K562 (cell line): ENCODE data around the gene MED19. TPM values are rescaled to one million over a fixed set of nuclear protein-coding genes. Genes with fewer than 3 reads are reported as not detected.

Source experiments
- ATAC-seq: fragments of 200-7000 bp; cut with Tn5 transposase; 3 replicates; pipeline ENCODE4 v1.9.1; 2020; ENCODE audit warnings: moderate library complexity
- BruUV-seq: library from RNA; stranded (reverse); fragments of 400-500 nt; replicated peaks from 2 replicates; lab custom pipeline; 2021; lab: Mats Ljungman, UMichigan
- CTCF ChIA-PET: fragments of 300-600 bp; formaldehyde crosslinking; extraction: SDS; loops from one replicate; lab custom pipeline; 2021; ENCODE audit warnings: low intra/inter-chr PET ratio; lab: Yijun Ruan, JAX
- POLR2A ChIA-PET: fragments of 300-600, 350-650 bp; sonication (Branson Sonifier 250); formaldehyde crosslinking; extraction: SDS; loops from one replicate; lab custom pipeline; 2021; ENCODE audit warnings: antibody characterized with exemption, inconsistent platforms; lab: Yijun Ruan, JAX
- DNase-seq, 4 experiments: peaks; one replicate each; pipeline versions ENCODE4 v3.0.0 to v3.0.0-alpha.2; 2011 to 2018; ENCODE audit warnings: low spot score in 3 of 4, mixed read lengths in 3 of 4; ENCODE audit errors: extremely low read depth in 1 of 4
- FAIRE-seq: peaks from 2 replicates; lab custom pipeline; 2011; peaks lifted over from hg19 to GRCh38; lab: Jason Lieb, UNC
- H2AFZ ChIP-seq: 2 replicates; pipeline ENCODE4 v1.6.0; 2011; ENCODE audit warnings: low read depth, low read length, control low read depth, inconsistent platforms
- H3K27ac ChIP-seq: fragments of 200-600 bp; 3 replicates; pipeline ENCODE4 v1.8.0; 2011; ENCODE audit warnings: low read depth, mild to moderate bottlenecking, control low read depth, inconsistent platforms, low read length, moderate library complexity, mixed read lengths; ENCODE audit errors: extremely low read depth
- H3K27me3 ChIP-seq, 2 experiments: fragments of 300-600 bp in 1 of 2; 2 replicates in 1 of 2; 3 replicates in 1 of 2; pipeline versions ENCODE4 v1.6.0 to v1.8.0; 2011; ENCODE audit warnings: inconsistent platforms in 2 of 2, low read length in 2 of 2, mild to moderate bottlenecking in 1 of 2, mixed read lengths in 1 of 2, moderate library complexity in 1 of 2; ENCODE audit not compliant: control insufficient read depth in 2 of 2, insufficient read depth in 2 of 2
- H3K36me3 ChIP-seq: fragments of 300-600 bp; 3 replicates; pipeline ENCODE4 v1.8.0; 2011; ENCODE audit warnings: mild to moderate bottlenecking, low read length, inconsistent platforms; ENCODE audit not compliant: control insufficient read depth, insufficient read depth
- H3K4me1 ChIP-seq, 2 experiments: fragments of 200-600 bp in 1 of 2; replicated peaks in 1 of 2; 2 replicates in 1 of 2; 3 replicates in 1 of 2; pipeline versions ENCODE4 v1.5.1 to v1.8.0; 2011; ENCODE audit warnings: inconsistent platforms in 2 of 2, low read length in 2 of 2, mild to moderate bottlenecking in 1 of 2, mixed read lengths in 1 of 2, moderate library complexity in 1 of 2; ENCODE audit not compliant: control insufficient read depth in 2 of 2, insufficient read depth in 2 of 2
- H3K4me2 ChIP-seq: 2 replicates; pipeline ENCODE4 v1.6.1; 2011; ENCODE audit warnings: low read length, control low read depth, inconsistent platforms, mixed read lengths; ENCODE audit not compliant: insufficient read depth
- H3K4me3 ChIP-seq: fragments of 200-600 bp; sonication (generic), shearing (Covaris generic); 2 replicates; pipeline ENCODE4 v1.5.1; 2016; ENCODE audit warnings: control low read depth, inconsistent platforms
- H3K79me2 ChIP-seq: fragments of 200-600 bp; 3 replicates; pipeline ENCODE4 v1.8.0; 2011; ENCODE audit warnings: low read length, inconsistent platforms; ENCODE audit not compliant: control insufficient read depth, insufficient read depth
- H3K9ac ChIP-seq, 2 experiments: 2 replicates each; pipeline versions ENCODE4 v1.6.0 to v1.6.1; 2011; ENCODE audit warnings: low read depth in 2 of 2, low read length in 2 of 2, control low read depth in 1 of 2, inconsistent platforms in 1 of 2, mild to moderate bottlenecking in 1 of 2, mixed read lengths in 1 of 2; ENCODE audit not compliant: insufficient read depth in 1 of 2
- H3K9me1 ChIP-seq: one replicate; pipeline ENCODE4 v1.6.0; 2011; ENCODE audit warnings: inconsistent platforms, mild to moderate bottlenecking, low read length, moderate library complexity; ENCODE audit not compliant: control insufficient read depth, insufficient read depth
- H3K9me3 ChIP-seq: replicated peaks from 2 replicates; pipeline ENCODE4 v1.5.1; 2011; ENCODE audit warnings: low read depth, low read length, inconsistent platforms; ENCODE audit not compliant: control insufficient read depth, insufficient read depth
- H4K20me1 ChIP-seq: replicated peaks from 2 replicates; pipeline ENCODE4 v1.6.1; 2011; ENCODE audit warnings: low read length, inconsistent platforms, mixed read lengths; ENCODE audit not compliant: control insufficient read depth, insufficient read depth
- SLC30A9 ChIP-seq: fragments of 250-450 bp; sonication (Bioruptor Pico); IDR thresholded peaks from 2 replicates; pipeline ENCODE4 v1.8.0; 2022; ENCODE audit warnings: mild to moderate bottlenecking, moderate library complexity
- SREBF2 ChIP-seq: sonication (generic); formaldehyde crosslinking; IDR thresholded peaks from 2 replicates; pipeline ENCODE4 v1.4.0; 2020; ENCODE audit warnings: mild to moderate bottlenecking, missing genetic modification reagents
- ZNF512 ChIP-seq: IDR thresholded peaks from 2 replicates; pipeline ENCODE4 v1.6.1; 2016; ENCODE audit warnings: missing genetic modification characterization, missing compliant biosample characterization
- in situ Hi-C: fragments of 300-500 bp; cut with MboI; formaldehyde crosslinking; loops from 4 replicates; pipeline ENCODE4 v1.15.0; 2018; ENCODE audit warnings: inconsistent platforms, mixed read lengths
- intact Hi-C: fragments of 100-400 bp; cut with micrococcal nuclease; formaldehyde crosslinking; loops from 2 replicates; pipeline ENCODE4 v1.14.2; 2022
- polyA plus RNA-seq, 8 experiments: library from polyadenylated mRNA; depleted of rRNA in 4 of 8; stranded (reverse) in 5 of 8; unstranded in 3 of 8; fragments of >200 nt; fragmentation: Nextera tagmentation in 2 of 8; fragmentation: Illumina TruSeq in 1 of 8; extraction: Ambion mirVana in 2 of 8; extraction: Trizol in 1 of 8; gene quantifications; 2 replicates each; pipeline versions ENCODE4 v1.2.1 to v1.2.3, GENCODE V29; 2011 to 2014; ENCODE audit warnings: inconsistent platforms in 1 of 8, missing spikeins in 1 of 8
- total RNA-seq, 7 experiments: library from RNA; depleted of rRNA in 6 of 7; stranded (reverse); fragments of >200 nt in 6 of 7; fragmentation: Illumina TruSeq in 2 of 7; extraction: Trizol in 2 of 7; gene quantifications; 2 replicates each; pipeline versions ENCODE4 v1.2.1 to v1.2.3, GENCODE V29; 2011 to 2021; ENCODE audit warnings: low replicate concordance in 1 of 7
- TF ChIP-seq, protein P1 (sequence below): sonication (generic); formaldehyde crosslinking; IDR thresholded peaks from 2 replicates; pipeline ENCODE4 v1.8.0; 2022; ENCODE audit warnings: mild to moderate bottlenecking, missing genetic modification reagents

The MED19 gene
- total and polyA plus RNA-seq, 9 of the 15 experiments (the other 6 are each of a cell fraction or from before 2014, with no cell fraction given): 7.3 to 23.5 (median 15.0) TPM

- Histone ChIP-seq H3K27ac (no peak overlapping the region), H4K20me1 (0 out of 2 replicates have a peak, but pooled peaks cover 3% of the 10 kb centered on the region), H2AFZ (no peak overlapping the region), H3K36me3 (peaks cover 76% of the 10 kb centered on the region), H3K4me2 (no peak overlapping the region), H3K9me3 (no peaks in the 10 kb centered on the region), H3K4me1 (peaks cover 3 to 6% of the 10 kb centered on the region in 2 experiments; a peak in 4 of 5 replicates), H3K79me2 (peaks cover 89% of the 10 kb centered on the region), H3K4me3 (no peak overlapping the region), H3K9ac (no peak overlapping the region), H3K9me1 (no peaks in the 10 kb centered on the region), H3K27me3 (no peaks in the 10 kb centered on the region)
- FAIRE-seq: no peak
- in situ Hi-C loops: loop anchor here (25.0 kb wide), 1 partner anchor 838 kb away; the partner anchor contains the start of gene OR5B21
- CTCF ChIA-PET: interaction anchor here (0.7 kb wide), 1 partner anchor 34 kb away, joined by 3 read pairs; no protein-coding TSS in a partner anchor
- POLR2A ChIA-PET: interaction anchor here (2.3 kb wide), 1 partner anchor 38 kb away, joined by 7 read pairs; the partner anchor contains the start of genes MED19 and TMX2
- intact Hi-C loops: no loop called here
- no peak for DNase-seq
- no peak for ATAC-seq
- BruUV-seq: no TSS peak
- TF ChIP-seq SREBF2 (no peak), ZNF512 (no peak), SLC30A9 (CRISPR knock-in tag) (no peak)
- TF ChIP-seq, protein P1, sequence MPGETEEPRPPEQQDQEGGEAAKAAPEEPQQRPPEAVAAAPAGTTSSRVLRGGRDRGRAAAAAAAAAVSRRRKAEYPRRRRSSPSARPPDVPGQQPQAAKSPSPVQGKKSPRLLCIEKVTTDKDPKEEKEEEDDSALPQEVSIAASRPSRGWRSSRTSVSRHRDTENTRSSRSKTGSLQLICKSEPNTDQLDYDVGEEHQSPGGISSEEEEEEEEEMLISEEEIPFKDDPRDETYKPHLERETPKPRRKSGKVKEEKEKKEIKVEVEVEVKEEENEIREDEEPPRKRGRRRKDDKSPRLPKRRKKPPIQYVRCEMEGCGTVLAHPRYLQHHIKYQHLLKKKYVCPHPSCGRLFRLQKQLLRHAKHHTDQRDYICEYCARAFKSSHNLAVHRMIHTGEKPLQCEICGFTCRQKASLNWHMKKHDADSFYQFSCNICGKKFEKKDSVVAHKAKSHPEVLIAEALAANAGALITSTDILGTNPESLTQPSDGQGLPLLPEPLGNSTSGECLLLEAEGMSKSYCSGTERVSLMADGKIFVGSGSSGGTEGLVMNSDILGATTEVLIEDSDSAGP: no peak
These were observed 37.8 kb downstream of the MED19 start for GRCh38 chr11:57674251-57674650.
